Vagina (tissue), 2 donors: ENCODE data around the gene ANXA8.
"Not testable (repeated sequence)": the region's sequence is repeated elsewhere in the genome, so short reads cannot be mapped to it uniquely, and the experiment has no call there.

Experiments used
- CTCF ChIP-seq, 3 experiments: fragments of 450-650 bp in 2 of 3; fragments of 200-600 bp in 1 of 3; sonication (generic) in 1 of 3; IDR thresholded peaks; one replicate each; pipeline ENCODE4 v1.5.1; 2017 to 2019; ENCODE audit warnings: antibody characterized with exemption in 3 of 3, mild to moderate bottlenecking in 2 of 3, moderate library complexity in 2 of 3
- POLR2A ChIP-seq, 2 donors: fragments of 450-650 bp; IDR thresholded peaks; one replicate each; pipeline ENCODE4 v1.6.1; 2017; ENCODE audit warnings: antibody characterized with exemption in 2 of 2, mild to moderate bottlenecking in 2 of 2, moderate library complexity in 2 of 2

DNA sequence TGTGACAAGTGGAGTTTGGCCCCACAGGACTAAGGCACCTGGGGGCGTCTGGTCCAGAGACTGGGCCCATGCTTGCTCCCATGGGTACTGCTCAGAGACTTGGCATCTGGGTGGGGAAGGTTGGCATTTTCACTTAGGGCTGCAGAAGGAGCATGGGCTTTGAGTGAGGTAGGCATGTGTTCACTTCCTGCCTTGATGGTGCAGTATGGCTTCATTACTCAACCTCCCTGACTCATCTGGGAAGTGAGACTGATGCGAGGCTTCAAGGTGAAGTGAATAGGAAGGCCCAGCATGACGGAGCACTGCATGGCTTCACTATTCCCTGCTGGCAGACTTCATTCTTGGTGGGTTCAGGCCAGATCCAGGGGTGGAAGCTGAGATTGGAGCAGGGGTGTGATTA is 11.3 kb downstream of the ANXA8 start:
- not testable (repeated sequence) for TF ChIP-seq CTCF, POLR2A (IDR thresholded peaks at IDR 0.05)
